Omental fat pad (tissue), 4 donors: ENCODE data around the gene EVC2. TPM values are rescaled to one million over a fixed set of nuclear protein-coding genes. Genes with fewer than 3 reads are reported as not detected.

Source experiments
- ATAC-seq: fragments of 150-250 bp; one replicate; pipeline ENCODE4 v1.9.1; 2016; ENCODE audit warnings: mild to moderate bottlenecking, moderate library complexity; ENCODE audit not compliant: low FRiP score
- DNase-seq: peaks from one replicate; pipeline ENCODE4 v3.0.0-alpha.2; 2019; ENCODE audit warnings: low spot score
- total RNA-seq, 4 donors: library from RNA; depleted of rRNA; stranded (reverse); fragments of >200 nt; gene quantifications; one replicate each; pipeline ENCODE4 v1.1.0, GENCODE V29; 2016
- TF ChIP-seq, protein P1 (sequence below), 3 donors: fragments of 450-650 bp; IDR thresholded peaks; one replicate each; pipeline ENCODE4 v1.5.1; 2016 to 2017; ENCODE audit warnings: antibody characterized with exemption in 3 of 3, mild to moderate bottlenecking in 3 of 3, moderate library complexity in 2 of 3

The EVC2 gene
- total RNA-seq, 4 donors from 2014 or later = 4.8 to 20.2 (median 12.5) TPM

DNA sequence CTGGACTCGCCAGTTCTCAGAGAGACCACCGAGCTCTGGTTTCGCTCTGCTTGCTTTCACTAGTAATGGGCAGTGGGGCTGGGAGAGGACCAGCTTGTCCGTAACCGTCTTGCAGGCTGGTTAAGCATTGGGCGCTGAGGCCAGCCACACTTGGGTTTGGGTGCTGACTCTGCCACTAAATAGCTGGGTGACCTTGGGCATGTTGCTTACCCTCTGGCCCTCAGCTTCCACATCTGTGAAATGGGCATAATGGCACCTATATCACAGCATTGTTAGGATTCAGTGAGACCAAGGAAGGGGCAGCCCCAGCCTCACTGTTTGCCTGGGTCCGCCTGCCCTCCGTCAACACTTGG lies 46.1 kb upstream of the EVC2 start:
- TF ChIP-seq, protein P1, sequence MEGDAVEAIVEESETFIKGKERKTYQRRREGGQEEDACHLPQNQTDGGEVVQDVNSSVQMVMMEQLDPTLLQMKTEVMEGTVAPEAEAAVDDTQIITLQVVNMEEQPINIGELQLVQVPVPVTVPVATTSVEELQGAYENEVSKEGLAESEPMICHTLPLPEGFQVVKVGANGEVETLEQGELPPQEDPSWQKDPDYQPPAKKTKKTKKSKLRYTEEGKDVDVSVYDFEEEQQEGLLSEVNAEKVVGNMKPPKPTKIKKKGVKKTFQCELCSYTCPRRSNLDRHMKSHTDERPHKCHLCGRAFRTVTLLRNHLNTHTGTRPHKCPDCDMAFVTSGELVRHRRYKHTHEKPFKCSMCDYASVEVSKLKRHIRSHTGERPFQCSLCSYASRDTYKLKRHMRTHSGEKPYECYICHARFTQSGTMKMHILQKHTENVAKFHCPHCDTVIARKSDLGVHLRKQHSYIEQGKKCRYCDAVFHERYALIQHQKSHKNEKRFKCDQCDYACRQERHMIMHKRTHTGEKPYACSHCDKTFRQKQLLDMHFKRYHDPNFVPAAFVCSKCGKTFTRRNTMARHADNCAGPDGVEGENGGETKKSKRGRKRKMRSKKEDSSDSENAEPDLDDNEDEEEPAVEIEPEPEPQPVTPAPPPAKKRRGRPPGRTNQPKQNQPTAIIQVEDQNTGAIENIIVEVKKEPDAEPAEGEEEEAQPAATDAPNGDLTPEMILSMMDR (IDR thresholded peaks at IDR 0.05) = no peak
- DNase-seq (no peak), ATAC-seq (no peak)

GRCh38 chr4:5753766-5754528 lies 45.6 kb upstream of the EVC2 start:
- ATAC-seq (no peak), DNase-seq (no peak)
- TF ChIP-seq, protein P1 (IDR thresholded peaks at IDR 0.05) = no peak

GRCh38 chr4:5753366-5753765 lies 45.0 kb upstream of the EVC2 start:
- TF ChIP-seq, protein P1 (IDR thresholded peaks at IDR 0.05) = no peak
- DNase-seq = no peak

GRCh38 chr4:5752376-5753184 lies 44.2 kb upstream of the EVC2 start:
- no peak for DNase-seq
- TF ChIP-seq, protein P1 (IDR thresholded peaks at IDR 0.05) = no peak
- ATAC-seq = no peak

More at GRCh38 chr4:5753366-5753765, 45.0 kb upstream of the EVC2 start:
- no peak for ATAC-seq

DNA sequence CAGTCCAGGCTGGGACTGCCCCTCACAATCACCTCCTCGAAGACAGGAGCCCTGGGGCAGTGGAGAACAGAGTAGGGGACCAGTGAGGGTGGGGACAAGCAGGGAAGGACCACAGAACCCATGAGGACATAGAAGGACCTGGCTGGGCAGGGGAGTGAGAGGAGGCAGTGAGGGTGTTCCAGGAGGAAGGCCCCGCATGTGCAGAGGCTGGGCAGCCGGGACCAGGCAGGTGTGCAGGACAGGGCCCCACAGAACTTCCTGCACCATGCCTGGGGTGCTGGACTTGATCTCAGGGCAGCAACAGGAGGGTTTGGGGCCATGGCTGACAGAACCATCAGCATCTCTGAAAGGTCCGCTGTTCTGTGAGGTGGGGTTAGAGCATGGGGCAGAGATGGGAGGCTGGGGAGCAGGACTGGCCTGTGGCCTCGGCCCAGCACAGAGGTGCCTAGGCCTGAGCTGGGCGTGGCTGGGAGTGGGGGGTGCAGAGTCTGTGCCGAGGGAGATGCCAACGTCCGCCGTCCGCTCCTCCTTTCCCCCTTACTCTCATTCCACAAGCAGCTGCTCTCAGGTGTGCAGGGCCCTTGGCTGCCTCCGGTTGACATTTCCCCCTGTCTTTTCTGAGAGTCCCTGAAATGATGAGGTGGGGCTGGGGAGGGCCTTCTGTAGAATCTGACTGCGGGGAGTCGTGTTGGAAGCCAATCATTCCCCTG lies 43.5 kb upstream of the EVC2 start:
- DNase-seq (no peak), ATAC-seq (no peak)
- TF ChIP-seq, protein P1 (IDR thresholded peaks at IDR 0.05) = no peak

DNA sequence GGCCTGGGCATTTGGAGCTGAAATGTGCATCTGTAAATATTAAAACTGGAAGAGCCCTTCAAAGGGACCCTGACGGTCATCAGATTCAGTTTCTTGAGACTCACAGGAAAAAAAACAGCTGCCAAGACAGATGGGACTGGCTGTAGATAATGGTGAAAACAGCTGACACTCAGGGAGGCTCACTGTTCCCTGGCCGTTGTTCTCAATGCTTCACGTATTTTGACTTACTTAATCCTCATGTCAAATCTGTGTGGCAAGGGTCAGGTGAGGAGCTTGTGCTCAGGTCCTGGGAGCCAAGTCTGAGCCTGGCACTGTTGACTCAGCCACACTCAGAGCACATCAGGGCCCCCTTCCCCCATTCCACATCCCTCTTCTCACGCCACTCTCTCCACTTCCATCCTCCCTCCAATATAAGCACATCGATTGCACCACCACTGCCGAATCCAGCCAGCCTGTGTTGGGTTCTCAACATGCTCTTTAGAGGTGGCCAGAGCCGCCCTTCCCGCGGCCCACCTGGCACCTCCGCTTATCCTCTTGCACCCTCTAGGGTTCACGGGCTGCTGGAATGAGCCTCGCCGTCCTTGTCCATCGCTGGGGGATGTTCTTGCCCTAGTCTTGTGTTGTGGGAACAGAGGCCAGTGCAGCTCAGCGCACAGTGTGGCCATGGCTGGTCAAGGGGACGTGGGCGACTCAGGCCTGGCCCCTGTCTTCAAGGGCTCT lies 42.7 kb upstream of the EVC2 start:
- TF ChIP-seq, protein P1 (IDR thresholded peaks at IDR 0.05) = no peak
- ATAC-seq (no peak), DNase-seq (no peak)
